ENCODE measurements around the gene PDE4B.
"Not testable (repeated sequence)": the region's sequence is repeated elsewhere in the genome, so short reads cannot be mapped to it uniquely, and the experiment has no call there.

PDE4B gene

DNA sequence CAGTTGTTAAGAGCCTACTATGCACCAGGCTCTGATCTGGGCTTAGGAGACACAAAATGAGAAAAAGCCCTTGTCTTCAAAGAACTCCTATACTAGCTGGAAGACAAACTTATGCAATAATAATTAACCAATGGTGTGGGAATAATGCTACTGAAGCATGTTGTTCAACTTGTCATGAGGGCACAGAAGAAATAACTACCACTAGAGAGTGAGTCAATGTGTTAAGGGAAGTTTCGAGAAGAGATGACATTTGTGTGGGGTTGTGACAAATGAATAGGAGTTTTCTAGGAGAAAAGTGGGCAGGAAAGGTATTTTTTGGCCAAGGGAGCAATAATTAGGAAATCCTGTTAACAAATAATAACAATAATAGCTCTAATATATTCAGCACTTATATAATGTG, 205.0 kb downstream of the PDE4B start:
- no peak for DNase-seq

DNA sequence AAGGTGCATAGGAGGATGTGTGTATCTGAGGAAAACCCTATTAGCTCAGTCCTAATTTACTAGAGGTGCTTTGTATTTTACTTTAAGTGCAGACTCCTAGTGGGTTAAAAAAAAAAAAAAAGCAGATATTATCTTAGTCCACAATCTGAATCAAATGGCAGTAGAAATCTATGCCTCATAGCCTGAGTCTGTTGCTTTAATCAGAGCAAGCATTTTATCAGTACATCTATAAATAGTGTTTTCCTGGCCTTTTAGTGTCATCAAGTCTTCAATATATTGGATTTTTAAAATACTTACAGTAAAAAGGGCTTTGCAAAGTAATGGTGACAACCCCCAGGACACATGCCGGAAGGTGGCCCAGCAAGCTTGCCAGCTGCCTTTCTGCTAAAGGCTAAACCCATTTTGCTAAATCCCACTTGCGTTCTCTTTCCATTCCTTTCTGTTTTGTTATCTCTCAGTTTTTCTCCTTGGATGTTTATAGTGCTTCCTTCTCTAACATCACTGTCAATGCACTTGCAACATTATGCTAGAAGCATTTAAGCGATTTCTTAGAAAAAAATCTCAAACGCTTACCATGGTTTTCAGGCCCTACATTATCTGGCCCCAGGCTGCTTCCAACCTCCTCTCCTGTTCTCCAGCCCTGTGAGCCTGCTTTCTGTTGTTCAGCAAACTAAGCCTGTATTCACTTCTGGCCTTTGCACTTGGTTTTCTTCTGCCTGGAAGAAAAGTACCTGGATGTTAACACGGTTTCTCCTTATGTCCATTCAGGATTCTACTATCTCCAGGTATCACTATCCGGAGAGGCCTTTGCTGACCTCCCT, 206.3 kb downstream of the PDE4B start:
- DNase-seq, result no peak

DNA sequence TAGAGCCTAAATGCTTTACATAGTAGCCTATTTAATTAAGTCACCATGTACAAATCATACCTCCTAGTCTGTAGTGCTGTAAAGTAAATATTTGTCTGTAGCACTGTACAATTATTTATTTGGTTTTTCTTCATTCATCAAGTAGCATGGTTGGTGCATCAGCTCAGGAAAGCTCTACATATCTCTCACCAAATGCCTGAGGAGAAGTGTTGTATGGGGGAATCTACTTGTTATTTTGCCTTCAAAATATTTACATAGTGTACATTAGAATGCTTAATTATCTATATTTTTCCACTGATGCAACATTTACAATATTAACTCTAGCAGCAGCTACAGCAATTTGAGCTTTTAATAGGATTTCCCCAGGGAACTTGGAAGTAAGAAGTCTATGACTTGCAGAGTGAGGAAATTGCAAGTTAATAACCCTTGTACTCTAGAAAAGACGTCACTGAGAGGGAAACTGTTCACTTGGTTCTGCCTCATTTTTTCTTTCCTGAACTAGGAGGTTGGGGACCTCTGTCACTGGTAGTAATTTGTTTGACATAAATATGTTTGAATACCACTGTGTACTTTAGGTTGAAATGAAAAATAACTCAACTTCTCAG, 207.4 kb downstream of the PDE4B start:
- no peak for DNase-seq

DNA sequence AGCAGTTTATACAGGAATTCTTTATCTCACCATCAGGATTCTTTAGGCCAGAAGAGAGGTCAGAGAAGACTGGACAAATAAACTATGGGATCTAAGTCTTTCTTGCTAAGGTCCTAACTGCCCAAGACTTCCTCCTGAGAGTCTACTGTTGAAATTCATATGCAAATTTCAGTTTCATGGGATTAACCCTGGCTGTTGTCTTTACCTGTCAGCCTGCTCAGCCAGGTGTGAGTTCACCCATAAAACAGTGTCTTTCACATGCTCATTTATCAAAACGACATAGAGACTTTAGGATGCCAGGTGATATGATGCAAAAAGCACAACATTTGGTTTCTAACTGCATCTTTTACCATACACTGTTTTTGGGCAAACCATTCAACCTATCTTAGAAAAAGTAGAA, 211.0 kb downstream of the PDE4B start:
- DNase-seq, result no peak

DNA sequence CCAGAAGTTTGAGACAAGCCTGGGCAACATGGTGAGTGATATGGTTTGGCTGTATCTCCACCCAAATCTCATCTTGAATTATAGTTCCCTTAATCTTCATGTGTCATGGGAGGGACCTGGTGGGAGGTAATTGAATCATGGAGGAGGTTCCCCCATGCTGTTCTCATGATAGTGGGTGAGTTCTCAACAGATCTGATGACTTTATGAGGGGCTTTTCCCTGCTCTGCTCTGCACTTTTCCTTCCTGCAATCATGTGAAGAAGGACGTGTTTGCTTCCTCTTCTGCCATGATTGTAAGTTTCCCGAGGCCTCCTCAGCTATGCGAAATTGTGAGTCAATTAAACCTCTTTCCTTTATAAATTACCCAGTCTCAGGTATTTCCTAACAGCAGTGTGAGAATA, 213.8 kb downstream of the PDE4B start:
- DNase-seq, result not testable (repeated sequence)

DNA sequence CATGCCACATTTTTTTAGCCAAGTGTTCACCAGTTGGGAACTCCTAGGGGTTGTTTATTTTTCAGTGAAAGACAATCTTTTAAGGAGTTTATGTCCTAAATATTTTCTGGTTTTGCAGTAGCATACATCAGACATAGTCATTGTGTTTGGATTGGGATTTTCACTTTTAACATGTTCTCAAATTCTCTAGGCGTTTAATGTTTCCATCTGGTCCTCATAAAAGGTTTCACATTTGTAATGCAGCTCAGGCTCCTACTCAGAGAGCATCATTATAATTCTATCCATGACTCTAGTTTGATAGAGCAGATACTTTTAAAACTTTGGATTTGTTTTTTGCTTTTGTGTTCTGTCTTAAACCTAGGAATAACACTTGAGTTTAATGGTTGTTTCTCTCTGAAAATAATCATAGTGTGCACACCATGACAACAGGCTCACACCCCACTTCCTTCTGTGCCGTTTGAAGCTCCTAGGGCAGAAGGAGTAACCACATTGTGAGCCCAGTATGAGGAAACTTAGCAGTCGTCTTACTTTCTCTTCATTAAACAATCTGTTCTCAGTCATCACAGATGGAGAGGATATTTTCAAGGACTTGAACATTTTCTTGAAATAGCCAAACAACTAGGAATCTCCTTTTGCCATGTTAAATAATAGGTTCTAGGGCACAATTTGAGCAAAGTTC, 219.6 kb downstream of the PDE4B start:
- DNase-seq, result no peak

DNA sequence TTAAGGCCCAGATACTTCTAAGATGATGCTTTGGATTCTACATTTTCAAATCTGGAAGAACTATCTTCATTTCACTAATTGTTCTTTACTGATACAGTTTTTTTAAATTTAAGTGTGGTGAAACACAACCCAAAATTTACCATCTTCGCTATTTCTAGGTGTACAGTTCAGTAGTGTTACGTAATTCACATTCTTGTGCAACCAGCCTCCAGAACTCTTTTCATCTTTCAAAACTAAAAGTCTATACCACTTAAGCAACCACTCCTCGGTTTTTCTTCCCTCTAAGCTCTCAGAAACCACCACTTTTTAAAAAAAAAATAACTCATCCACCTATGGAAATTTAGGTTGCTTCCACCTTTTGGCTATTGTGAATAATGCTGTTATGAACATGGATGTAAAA, 220.7 kb downstream of the PDE4B start:
- no peak for DNase-seq

DNA sequence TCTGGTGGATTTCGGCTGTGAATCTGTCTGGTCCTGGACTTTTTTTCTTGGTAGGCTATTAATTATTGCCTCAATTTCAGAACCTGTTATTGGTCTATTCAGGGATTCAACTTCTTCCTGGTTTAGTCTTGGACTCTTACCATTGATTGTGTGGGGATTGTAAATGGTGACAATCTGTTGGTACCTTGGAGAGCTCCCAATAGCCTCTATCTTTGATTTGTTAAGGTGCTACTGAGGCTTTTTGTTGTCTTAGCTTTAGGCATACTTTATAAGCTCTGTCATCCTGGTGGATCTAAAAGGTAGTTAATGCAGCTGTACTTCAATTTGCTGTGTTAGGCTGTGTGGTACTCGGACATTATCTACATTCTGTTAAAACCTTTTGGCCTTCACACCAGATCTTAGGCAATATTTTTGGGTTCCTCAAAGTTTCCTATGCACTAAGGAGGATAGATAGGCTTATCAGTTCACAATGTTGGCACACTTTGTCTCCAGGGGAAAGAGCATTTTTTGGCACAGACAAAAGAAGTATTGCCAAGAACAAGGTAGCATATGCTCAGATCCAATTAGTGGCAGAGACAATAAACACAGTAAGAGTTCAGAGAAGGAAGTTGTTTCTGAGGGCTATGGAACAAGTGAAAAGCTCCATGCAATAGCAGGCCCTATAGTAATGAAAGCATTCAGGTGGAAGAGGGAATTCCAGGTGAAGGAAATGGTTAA, 230.4 kb downstream of the PDE4B start:
- DNase-seq, result no peak

DNA sequence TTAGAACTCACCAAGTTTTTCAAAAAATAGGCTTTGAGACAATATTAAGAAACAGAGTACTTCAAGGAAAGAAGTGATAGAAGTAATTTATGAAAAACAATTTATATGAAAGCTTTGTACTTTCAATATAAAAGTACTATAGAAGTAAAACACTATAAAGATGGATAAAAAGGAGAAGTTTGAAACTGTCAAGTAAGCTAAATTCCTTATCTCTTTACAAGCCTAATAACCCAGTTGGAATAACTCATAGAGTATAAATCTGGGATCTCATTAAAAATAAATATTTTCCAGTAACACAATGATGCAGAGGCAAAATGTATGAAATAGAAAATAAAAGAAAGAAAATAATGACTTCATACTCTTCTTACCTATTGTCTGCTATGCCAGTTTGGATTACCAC, 232.5 kb downstream of the PDE4B start:
- DNase-seq, result no peak

DNA sequence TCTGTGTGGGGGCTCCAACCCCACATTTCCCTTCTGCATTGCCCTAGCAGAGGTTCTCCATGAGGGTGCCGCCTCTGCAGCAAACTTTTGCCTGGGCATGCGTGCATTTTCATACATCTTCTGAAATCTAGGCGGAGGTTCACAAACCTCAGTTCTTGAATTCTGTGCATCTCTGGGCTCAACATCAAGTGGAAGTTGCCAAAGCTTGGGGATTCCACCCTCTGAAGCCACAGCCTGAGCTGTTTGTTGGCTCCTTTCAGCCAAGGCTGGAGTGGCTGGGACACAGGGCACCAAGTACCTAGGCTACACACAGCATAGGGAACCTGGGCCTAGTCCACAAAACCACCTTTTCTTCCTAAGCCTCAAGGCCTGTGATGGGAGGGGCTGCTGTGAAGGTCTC, 235.3 kb downstream of the PDE4B start:
- no peak for DNase-seq

DNA sequence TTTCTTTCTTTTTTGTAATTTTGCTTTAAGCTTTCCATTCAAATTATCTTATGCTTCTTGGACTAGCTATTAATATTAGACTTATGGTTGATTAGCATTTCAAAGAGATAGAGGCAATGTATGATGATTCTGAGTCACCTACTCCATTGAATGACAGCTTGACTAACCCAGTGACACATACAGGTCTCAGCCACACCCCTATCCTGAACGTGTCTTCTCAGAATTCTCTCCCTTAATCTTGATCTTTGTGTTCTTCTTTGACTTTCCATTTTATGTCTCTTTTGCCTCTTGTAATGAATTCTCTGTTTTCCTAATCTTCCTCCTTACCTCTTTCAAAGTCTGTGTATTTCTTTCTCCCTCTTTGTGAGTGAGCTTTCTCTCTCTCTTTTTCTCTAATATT, 241.1 kb downstream of the PDE4B start:
- DNase-seq, result no peak

DNA sequence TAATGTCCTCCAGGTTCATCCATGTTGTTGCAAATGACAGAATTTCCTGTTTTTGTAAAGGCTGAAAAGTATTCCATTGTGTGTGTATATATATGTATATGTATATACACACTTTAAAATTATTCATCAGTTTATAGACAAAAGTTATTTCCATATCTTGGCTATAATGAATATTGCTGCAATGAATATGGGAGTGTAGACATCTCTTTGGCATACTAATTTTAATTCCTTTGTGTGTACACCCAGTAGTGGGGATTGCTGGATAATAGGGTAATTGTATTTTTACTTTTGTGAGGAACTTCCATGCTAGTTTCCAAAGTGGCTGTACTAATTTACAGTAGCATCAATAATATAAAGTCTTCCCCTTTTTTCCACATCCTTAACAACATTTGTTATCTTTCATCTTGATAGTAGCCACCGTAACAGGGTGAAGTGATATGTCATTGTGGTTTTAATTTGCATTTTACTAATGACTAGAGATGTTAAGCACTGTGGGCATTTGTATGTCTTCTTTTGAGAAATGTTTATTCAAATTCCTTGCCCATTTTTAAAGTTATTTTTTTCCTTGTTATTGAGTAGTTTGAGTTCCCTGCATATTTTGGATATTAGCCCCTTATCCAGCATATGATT, 243.0 kb downstream of the PDE4B start:
- DNase-seq, result no peak

DNA sequence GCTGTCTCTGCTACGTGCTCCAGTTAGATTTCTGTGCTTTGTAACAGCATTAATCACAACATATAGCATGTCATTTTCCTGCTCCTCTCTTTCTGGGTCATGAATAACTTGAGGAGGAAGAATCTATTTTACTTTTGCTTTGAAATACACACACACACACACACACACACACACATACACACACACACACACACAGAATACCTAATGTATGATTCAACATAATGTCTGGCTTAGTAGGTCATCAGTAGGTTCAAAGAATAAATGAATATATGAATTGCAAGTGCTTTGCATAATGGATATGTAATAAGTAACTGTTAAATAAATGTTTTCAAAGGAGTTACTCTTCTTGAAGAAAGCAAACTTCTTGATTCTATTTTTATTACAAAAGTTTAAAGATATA, 249.0 kb downstream of the PDE4B start:
- no peak for DNase-seq

DNA sequence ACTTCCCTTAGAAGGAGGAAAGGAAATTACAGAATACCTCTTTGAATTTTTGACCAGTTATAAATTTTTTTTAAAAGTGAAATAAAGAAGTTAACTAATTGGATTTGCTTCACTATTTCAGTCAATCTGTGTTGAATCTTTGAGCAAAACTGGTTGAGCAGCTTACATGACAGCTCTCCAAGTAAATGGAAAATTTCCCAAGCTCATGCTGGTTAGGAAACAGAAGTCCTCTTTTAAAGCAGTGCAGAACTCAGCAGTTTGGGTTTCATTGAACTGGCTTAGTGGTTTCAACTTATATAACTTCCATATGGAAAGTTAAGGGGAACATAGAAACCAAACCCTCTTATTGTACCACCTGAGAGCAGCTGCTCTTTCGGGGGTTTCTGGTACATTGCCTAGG, 250.5 kb downstream of the PDE4B start:
- DNase-seq, result no peak

DNA sequence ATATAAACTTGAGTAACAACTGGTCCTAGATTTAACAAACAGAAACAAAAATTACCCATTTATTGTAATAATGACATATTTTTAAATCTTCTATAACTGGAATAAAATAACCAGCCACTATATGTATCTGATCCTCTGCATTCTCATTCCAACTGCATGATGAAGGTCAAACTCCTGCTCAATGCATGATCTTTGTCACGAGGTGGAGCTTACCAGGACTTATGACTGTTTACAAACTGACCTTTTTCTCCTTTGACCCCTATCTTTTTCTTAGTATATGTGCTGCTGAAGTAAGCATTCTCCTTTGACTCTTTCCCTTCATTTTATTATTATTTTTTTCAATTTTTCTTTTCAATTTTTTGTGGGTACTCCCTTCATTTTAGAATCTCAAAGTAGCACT, 252.2 kb downstream of the PDE4B start:
- DNase-seq, result no peak

DNA sequence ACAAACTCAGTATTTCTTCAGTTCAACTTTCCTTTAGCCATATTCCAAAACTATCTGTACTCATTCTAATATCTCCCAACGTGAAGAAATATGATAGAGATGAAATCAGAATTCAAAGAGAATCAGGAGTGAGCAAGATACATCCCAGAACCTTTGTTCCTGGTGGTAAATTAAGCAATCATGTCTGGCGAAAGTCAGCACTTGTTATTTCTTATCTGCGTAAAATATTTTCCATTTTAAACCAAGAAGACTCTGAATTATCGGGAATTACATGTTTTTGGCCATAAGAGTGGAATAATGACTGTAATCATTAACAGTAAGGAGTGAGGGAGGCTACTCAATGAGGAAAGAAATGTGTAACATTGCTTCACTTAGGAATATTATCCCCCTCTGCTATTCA, 253.7 kb downstream of the PDE4B start:
- no peak for DNase-seq

DNA sequence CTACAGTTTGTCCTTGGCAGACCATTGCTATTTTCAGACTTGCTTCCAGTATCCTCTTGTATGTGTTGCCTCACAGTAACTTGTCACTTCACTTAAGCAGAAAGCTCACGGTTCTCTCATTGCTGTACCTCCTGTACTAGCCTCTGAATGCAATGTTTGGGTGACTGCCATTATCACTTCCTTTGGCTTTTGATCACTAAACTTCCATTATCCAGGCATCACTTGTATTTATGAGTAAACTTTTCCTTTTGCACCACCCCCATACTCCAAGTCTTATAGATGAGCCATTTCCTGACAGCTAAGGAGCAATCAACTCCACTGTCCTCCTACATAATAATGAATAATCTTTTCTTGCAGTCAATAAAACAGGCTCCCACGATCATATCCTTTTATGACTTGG, 255.3 kb downstream of the PDE4B start:
- no peak for DNase-seq

DNA sequence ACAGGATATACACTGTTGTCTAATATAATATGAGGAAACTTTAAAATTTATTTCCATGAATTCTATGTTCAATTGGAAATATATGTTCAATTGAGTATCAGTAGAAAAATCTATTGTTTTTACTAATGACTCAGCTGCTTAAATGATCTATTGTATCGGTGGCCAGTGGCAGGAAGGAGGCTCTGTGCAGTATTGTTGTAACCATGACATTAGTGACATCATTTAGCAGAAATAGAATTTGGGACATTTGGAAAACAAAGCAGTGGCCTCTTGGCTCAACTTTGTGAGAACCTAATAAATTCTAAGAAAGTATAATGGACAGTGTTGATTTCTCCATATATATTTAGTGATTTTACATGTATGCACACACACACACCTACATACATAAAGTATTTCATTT, 257.4 kb downstream of the PDE4B start:
- no peak for DNase-seq

DNA sequence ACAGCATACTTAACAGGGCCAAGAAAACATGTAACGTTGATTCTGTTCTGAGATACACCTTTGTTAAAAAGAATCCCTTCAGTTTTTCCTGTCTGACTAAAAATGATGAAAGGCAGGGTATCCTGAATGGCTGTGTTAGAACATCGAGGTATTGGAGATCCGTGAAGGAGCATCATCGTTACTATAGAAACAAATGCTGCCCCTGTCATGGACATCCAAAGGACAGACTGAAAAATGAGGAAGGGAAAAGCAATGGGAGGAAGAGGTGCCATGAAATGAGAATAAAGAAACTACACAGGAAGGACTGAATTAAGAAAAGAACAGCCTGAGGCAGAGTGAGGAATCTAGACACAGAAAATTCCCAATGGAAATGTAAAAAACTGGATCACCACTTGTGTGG, 257.9 kb downstream of the PDE4B start:
- DNase-seq, result no peak

DNA sequence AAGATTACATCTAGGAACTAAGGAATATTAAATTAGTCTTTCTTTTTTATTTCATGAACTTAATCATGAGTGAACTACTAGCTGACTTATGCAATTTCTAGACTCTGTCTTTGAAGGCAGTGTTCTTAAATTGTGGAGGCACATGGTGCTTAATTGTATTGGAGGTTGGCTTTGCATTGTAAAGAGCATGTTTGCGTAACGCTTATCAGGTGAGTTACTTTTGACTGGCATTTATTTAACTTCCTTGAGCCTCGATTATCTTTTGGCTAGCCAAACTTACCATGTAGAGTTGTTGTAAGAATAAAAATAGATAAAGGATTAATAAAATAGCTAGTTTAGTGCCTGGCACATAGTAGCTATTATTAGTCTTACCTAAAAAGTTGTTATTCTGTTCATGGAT, 262.4 kb downstream of the PDE4B start:
- no peak for DNase-seq

DNA sequence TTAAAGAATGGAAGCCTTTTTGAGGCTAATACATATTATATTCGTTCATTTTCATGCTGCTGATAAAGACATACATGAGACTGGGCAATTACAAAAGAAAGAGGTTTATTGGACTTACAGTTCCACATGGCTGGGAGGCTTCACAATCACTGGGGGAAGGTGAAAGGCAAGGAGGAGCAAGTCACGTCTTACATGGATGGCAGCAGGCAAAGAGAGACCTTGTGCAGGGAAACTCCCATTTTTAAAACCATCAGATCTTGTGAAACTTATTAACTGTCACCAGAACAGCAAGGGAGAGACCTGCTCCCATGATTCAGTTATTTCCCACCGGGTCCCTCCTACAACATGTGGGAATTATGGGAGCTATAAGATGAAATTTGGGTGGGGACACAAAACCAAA, 264.8 kb downstream of the PDE4B start:
- not testable (repeated sequence) for DNase-seq

DNA sequence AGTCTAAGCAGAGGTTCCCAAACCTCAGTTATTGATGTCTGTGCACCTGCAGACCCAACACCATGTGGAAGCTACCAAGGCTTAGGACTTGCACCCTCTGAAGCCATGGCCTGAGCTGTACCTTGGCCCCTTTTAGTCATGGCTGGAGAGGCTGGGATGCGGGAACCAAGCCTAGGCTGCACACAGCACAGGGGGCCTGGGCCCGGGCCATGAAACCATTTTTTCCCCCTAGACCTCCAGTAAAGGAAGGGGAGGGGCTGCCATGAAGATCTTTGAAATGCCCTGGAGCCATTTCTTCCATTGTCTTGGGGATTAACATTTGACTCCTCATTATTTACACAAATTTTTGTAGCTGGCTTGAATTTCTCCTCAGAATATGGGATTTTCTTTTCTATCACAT, 265.9 kb downstream of the PDE4B start:
- DNase-seq, result no peak

DNA sequence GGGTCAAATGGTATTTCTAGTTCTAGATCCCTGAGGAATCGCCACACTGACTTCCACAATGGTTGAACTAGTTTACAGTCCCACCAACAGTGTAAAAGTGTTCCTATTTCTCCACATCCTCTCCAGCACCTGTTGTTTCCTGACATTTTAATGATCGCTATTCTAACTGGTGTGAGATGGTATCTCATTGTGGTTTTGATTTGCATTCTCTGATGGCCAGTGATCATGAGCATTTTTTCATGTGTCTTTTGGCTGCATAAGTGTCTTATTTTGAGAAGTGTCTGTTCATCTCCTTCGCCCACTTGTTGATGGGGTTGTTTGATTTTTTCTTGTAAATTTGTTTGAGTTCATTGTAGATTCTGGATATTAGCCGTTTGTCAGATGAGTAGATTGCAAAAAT, 274.5 kb downstream of the PDE4B start:
- DNase-seq, result not testable (repeated sequence)
